Pons (tissue), 1 donor: ENCODE results near the gene TMED10.
"Not testable (repeated sequence)": the region's sequence is repeated elsewhere in the genome, so short reads cannot be mapped to it uniquely, and the experiment has no call there.

Experiments
- DNase-seq: peaks from one replicate; pipeline ENCODE4 v3.0.0-alpha.2; 2016; ENCODE audit warnings: low spot score

Gene TMED10

GRCh38 chr14:75190023-75190422, 13.6 kb upstream of the TMED10 start:
- no peak for DNase-seq

DNA sequence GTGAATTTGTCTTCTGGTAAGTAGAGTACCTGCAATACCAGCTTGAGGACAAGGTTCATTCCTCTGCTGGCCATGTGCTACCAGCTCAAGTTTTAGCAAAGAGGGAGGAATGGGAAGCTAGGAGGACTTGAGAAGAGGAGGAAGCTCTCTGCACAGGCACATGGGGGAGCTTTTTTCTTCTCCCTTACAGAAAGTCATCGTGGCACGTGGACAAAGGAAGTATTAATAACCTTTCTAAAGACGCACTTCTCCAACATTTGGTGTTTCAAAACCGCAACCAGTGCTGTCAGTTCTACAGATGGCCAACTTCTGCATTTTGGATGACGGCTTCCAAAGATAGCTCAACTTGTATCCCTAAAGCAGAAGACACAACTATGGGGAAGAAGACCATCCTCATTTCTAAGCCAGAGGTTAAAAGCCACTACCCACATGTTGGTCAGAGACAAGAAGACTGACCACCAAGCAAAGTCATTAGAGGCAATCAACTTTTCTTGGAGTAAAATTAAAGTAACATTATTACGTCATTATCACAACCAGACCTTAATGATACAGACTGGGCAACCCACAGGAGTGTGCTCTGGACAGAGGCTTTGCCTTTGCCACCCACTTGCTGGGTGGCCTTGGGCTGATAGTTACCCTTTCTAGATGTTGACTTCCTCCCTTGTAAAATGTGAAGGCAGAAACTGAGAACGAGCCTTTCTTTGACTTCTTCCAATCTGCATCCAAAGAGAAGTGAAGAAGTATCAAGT, 12.3 kb upstream of the TMED10 start:
- DNase-seq = peak; percentile 91

- DNase-seq = no peak
These were observed 11.7 kb upstream of the TMED10 start for GRCh38 chr14:75188086-75188485.

DNA sequence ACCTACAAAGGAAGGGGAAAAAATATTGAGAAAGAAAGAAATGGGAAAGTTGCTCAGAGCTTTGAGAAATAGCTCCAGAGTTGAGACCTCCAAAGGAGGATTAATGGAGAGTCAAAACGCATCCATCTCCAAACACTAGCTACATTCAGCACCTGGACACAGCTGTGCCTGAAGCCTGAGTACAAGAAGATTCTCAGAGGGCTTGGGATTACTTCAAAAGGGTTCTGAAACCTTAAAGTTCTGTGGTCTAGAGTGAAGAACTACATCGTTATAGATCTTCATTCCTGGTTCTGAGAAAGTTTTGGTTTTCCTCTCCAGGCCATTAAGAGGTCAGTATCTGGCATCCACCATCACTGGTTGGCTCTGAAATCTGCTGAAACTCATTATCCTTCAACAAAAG, 10.5 kb upstream of the TMED10 start:
- DNase-seq = no peak

- DNase-seq = no peak
These were observed 9.0 kb upstream of the TMED10 start for GRCh38 chr14:75185251-75186040.

DNA sequence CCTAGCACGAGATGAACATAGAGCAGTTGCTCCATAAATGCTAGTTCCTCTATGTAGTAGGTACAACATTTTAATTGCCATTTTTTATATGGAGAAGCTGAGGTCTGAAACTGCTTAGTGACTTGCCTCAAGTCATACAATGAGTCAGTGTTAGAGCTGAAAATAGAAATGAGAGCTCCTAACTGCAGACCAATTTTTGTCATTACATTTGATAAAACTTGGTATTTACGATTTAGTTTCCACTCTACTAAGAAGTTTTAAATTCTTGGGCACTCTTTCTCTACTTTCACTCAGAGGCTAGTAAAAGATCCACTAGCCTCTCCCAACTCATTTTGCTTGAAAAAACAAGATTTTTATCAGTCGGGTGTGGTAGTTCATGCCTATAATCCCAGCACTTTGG, 8.1 kb upstream of the TMED10 start:
- no peak for DNase-seq

DNA sequence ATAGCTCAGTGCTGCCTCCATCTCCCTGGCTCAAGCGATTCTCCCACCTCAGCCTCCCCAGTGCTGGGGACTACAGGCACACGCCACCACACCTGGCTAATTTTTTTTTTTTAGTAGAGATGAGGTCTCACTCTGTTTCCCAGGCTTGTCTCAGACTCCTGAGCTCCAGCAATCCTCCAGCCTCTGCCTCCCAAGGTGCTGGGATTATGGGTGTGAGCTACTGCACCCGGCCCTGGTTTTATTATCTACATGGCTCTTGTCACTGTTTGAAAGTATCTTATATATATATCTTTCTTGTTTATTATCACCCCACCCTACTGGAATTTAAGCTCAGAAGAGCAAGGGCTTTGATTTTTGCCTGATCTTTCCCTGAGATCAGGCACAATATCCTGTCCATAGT, 7.6 kb upstream of the TMED10 start:
- no peak for DNase-seq

- DNase-seq = no peak
These were observed 6.8 kb upstream of the TMED10 start for GRCh38 chr14:75183225-75183624.

GRCh38 chr14:75182821-75183220, 6.4 kb upstream of the TMED10 start:
- DNase-seq = no peak

DNA sequence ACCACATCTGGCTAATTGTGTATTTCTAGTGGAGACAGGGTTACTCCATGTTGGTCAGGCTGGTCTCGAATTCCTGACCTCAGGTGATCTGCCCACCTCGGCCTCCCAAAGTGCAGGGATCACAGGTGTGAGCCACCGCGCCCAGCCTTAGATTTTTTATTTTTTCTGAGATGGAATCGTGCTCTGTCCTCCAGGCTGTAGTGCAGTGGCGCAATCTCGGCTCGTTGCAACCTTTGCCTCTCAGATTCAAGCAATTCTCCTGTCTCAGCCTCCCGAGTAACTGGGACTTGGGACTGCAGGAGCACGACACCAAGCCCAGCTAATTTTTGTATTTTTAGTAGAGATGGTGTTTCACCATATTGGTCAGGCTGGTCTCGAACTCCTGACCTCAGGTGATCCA, 5.8 kb upstream of the TMED10 start:
- not testable (repeated sequence) for DNase-seq

DNA sequence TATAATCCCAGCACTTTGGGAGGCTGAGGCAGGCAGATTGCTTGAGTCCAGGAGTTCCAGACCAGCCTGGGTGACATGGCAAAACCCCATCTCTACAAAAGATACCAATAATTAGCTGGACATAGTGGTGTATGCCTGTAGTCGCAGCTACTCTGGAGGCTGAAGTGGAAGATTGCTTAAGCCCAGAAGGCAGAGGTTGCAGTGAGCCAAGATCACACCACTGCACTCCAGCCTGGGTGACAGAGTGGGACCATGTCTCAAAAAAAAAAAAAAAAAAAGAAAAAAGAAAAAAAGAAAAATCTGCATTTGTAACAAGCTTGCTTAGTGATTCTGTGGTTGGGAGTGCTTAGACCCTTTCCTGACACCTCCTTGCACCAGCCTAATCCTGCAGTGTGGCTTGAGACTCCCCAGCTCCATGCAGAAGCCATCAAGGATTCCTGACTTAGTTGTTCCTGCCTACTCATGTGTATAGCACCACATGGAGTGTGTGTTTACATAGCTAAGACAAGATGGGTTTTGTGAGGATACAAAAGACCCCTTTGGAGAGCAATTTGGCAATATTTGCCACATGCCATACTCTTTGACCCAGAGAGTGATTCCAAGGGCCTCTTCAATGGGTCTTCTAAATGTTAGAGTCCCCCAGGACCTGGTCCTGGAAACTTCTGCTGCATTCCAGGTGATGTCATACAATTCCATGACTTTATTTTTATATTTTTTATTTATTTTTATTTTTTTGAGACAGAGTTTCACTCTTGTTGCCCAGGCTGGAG, 5.1 kb upstream of the TMED10 start:
- no peak for DNase-seq

GRCh38 chr14:75175677-75176141, 703 bp downstream of the TMED10 start:
- DNase-seq = no peak

- DNase-seq = no peak
These were observed 2.3 kb downstream of the TMED10 start for GRCh38 chr14:75174066-75174465.

GRCh38 chr14:75170772-75171171, 5.6 kb downstream of the TMED10 start:
- DNase-seq = no peak

DNA sequence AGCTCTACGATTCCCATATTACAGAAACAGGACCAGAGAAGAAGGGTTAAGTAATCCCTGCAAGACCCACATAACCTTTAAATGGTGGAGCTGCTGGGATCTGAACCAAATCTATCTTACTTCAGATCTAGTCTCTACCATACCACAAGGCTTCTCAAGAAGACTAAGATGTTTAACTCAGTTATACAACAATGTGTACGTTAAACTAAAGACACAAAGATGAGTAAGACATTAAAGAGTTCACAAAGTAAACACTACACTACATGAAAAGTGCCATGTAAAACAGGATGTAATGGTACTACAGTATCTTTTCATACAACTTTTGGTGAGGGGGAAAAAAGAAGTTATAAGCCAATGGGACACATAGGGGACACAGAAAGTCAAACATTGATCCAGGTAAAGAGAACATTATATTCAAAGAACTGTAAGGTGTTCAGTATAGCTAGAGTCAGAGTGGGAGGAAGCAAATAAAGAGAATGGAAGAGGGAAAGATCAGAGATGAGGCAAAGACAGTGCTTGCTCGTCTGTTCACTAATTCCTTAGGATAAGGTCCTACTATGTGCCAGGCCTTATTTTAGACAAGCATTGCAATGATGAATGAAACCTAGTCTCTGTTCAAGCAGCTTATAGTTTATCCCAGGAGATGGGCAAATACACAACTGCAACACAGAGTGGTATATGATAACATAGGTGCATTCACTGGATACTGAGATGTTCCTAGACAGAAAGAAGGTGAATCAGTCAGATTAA, 7.7 kb downstream of the TMED10 start:
- DNase-seq = no peak

DNA sequence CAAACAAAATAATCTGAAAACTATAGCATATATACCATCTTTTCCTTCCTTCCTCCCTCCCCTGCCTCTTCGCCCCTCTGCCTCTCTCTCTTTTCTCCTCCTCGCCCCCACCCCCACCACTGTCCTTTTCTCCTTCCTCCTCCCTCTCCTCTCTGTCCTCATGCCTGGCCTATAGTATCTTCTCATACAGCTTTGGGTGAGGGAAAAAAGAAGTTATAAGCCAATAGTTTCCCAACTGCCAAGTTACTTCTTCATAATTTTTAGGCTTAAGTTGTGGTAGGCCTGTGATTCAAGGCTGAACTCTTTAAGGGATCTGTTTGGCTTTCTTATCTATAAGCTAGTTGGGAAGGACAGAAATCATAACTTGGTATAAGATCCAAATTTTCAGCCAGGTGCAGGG, 9.1 kb downstream of the TMED10 start:
- no peak for DNase-seq

GRCh38 chr14:75165586-75166391, 10.6 kb downstream of the TMED10 start:
- peak; percentile 97 for DNase-seq

- DNase-seq = no peak
These were observed 11.6 kb downstream of the TMED10 start for GRCh38 chr14:75164809-75165208.

DNA sequence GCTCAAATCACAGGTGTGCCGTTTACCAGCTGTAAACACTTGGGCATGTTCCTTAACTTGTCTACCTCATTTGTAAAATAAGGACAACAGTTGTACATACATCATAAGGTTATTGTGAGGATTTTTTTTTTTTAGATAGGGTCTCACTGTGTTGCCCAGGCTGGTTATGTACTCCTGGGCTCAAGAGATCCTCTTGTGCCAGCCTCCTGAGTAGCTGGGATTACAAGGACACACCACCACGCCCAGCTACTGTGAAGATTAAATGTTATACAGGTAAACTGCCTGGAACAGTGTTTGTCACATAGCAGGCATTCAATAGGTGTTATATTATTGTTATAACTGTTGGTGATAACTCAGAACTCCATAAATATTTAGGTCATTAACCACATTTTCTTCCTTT, 12.7 kb downstream of the TMED10 start:
- no peak for DNase-seq

- no peak for DNase-seq
These were observed 13.8 kb downstream of the TMED10 start for GRCh38 chr14:75162631-75163030.
